ENCODE measurements around the gene GOLPH3L. TPM values are rescaled to one million over a fixed set of nuclear protein-coding genes. Genes with fewer than 3 reads are reported as not detected.
"Not testable (repeated sequence)": the region's sequence is repeated elsewhere in the genome, so short reads cannot be mapped to it uniquely, and the experiment has no call there.

Gene GOLPH3L
- 16.5 TPM for total RNA-seq
- long read RNA-seq, partial matches to known transcripts: 0 of 2 reads
- long read RNA-seq, other reads (novel, unspliced or antisense): 0 of 2 reads

- ATAC-seq: peak; percentile 100
These were observed at the start of gene GOLPH3L for GRCh38 chr1:150696995-150697927. Gene GOLPH3L, minus strand, starts transcription at chr1:150697154. Its CDS starts 2,316 bp downstream, at chr1:150694838.

GRCh38 chr1:150730130-150730721 lies 33.3 kb upstream of the GOLPH3L start:
- no peak for ATAC-seq
- DNase-seq (ENCODE audit: missing footprints): no peak
- intact Hi-C loops (cut with DNase I): no loop called here

More at GRCh38 chr1:150696995-150697927, at the start of gene GOLPH3L:
- intact Hi-C loops (cut with DNase I): loop anchor here (2.0 kb wide), 1 partner anchor 136 kb away; no protein-coding TSS in a partner anchor
- peak; percentile 86 for DNase-seq (ENCODE audit: missing footprints)

DNA sequence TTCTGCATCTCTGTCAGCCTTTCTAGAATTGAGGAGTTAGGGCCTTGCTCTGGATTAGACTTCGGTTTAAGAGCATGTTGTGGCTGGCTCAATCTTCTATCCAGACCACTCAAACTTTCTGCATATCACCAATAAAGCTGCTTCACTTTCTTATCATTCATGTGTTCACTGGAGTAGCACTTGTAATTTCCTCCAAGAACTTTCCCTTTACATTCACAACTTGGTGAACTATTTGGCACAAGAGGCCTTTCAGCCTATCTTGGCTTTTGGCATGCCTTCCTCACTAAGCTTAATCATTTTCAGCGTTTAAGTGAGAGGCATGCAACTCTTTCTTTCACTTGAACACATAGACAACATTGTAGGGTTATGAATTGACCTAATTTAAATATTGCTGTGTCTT lies 27.4 kb upstream of the GOLPH3L start:
- DNase-seq (ENCODE audit: missing footprints) (no peak), ATAC-seq (no peak)
- intact Hi-C loops (cut with DNase I): no loop called here

GRCh38 chr1:150720703-150721102 lies 23.7 kb upstream of the GOLPH3L start, which contains the start of gene HORMAD1:
Gene HORMAD1, minus strand, starts transcription at chr1:150720895. Its CDS starts 1,390 bp downstream, at chr1:150719505.
- intact Hi-C loops (cut with DNase I): no loop called here
- DNase-seq (ENCODE audit: missing footprints) (no peak), ATAC-seq (no peak)

- intact Hi-C loops (cut with DNase I): no loop called here
- no peak for DNase-seq (ENCODE audit: missing footprints)
- no peak for ATAC-seq
These were observed 23.1 kb upstream of the GOLPH3L start for GRCh38 chr1:150720098-150720497.

- intact Hi-C loops (cut with DNase I): no loop called here
- ATAC-seq: no peak
- DNase-seq (ENCODE audit: missing footprints): no peak
These were observed 21.4 kb upstream of the GOLPH3L start for GRCh38 chr1:150718225-150718891.

DNA sequence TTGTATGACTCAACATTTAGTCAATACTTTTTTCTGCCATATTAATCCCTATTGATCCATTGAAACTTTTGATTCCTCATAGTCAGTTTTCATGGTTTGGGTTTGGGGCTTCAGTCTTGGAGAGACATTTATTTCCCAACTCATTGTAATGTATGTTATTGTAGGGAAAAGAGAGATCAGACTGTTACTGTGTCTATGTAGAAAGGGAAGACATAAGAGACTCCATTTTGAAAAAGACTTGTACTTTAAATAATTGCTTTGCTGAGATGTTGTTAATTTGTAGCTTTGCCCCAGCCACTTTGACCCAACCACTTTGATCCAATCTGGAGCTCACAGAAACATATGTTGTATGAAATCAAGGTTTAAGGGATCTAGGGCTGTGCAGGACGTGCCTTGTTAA lies 12.1 kb upstream of the GOLPH3L start:
- DNase-seq (ENCODE audit: missing footprints); ATAC-seq; intact Hi-C loops (cut with DNase I): not testable (repeated sequence)

DNA sequence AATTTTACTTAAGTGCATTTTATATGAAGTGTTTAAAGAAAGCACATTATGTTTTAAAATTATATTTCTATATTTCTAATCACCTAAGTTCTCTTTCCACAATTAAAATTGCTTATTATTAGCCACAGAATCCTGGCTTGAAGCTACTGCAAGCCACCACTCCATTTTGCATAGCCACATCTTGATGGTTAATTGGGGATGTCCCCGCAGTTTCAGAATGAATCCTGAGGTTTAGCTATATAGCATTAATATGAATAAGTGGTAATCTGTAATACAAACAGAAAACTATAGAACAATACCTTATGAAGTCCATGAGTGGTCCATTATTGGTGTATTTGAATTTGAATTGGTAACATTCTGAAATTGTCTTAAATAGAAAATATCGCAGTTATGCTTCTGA lies 11.6 kb upstream of the GOLPH3L start:
- no peak for ATAC-seq
- intact Hi-C loops (cut with DNase I): no loop called here
- DNase-seq (ENCODE audit: missing footprints): no peak

- intact Hi-C loops (cut with DNase I): no loop called here
- ATAC-seq (no peak), DNase-seq (ENCODE audit: missing footprints) (no peak)
These were observed 9.1 kb upstream of the GOLPH3L start for GRCh38 chr1:150706091-150706490.

- ATAC-seq: no peak
- DNase-seq (ENCODE audit: missing footprints): no peak
- intact Hi-C loops (cut with DNase I): no loop called here
These were observed 6.5 kb upstream of the GOLPH3L start for GRCh38 chr1:150703427-150703826.

DNA sequence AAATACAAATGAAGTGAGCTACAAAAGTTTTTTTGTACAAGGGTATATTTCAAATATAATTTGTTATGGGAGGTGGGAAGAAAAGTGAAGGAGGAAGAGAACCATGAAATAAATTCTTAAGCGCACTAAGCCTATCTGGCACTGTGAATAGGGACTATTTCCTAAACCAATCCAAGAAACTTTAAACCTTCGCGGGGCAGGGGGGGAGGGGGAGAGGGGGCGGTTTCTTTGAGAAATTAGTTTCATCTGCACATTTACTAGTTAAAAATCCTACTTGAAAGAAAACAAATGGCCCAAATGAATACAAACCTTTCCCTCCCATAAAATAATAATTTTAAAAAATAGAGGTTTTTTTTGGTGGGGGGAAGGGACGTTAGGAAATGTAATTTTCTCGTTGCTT lies 364 bp downstream of the GOLPH3L start:
- ATAC-seq: no peak
- intact Hi-C loops (cut with DNase I): loop anchor here (2.0 kb wide), 1 partner anchor 136 kb away; no protein-coding TSS in a partner anchor

DNA sequence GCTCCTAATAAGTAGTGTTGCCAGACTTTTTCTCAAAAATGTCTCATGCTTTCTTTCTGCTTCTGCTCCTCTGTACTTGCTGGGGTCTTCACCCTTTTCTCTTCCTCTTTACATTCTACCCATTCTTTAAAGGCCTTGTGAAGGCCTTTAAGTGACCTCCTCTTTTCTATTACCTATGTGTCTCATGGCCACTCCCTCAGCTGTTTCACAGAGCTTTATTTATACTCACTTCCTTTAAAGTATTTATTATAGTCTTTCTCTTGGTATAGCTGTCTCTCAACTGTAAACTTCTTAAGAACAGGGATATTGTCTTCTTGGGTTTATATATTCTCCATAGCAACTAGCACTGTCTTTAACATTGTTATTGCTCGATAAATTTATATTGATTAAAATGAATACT lies 792 bp downstream of the GOLPH3L start:
- ATAC-seq (no peak), DNase-seq (ENCODE audit: missing footprints) (no peak)
- intact Hi-C loops (cut with DNase I): loop anchor here (2.0 kb wide), 1 partner anchor 135 kb away; no protein-coding TSS in a partner anchor

More for the DNA sequence above, 364 bp downstream of the GOLPH3L start:
- DNase-seq (ENCODE audit: missing footprints): no peak

DNA sequence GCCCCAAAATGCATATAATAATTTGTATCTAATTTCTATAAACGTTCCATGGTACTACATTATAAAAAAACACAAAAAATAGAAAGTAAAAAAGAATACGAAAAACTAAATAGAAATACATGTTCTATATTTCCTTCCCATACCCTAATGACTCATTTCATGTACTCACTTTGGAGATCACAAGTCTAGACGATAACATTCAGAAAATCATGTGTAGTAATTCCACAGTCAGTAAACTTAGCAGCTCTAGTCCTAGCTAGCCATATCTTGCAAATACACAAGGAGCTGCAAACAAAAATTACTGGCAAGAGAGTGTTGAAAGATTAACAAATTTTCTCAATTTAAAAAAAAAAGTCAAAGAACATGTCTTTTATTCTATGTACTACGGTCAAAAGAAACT lies 1.4 kb downstream of the GOLPH3L start:
- intact Hi-C loops (cut with DNase I): no loop called here
- DNase-seq (ENCODE audit: missing footprints) (no peak), ATAC-seq (no peak)

DNA sequence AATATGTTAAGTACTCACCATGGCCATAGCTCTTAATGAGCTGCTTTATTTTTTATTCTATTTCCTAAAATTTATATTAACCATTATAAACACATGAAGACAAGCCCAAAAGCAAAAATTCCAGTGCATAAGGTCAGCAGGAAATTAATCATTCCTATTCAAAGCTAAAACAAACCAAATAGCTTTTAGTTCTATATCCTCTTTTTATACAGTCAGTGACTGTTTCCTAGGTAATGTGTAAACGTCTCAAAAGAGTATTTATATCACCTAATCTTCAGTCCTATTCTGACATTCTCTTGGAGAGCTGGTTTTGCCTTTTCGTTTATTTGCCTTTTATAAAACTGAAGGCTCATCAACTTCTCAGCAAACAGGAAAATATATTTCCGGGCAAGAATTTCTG lies 4.2 kb downstream of the GOLPH3L start:
- ATAC-seq: no peak
- intact Hi-C loops (cut with DNase I): no loop called here
- no peak for DNase-seq (ENCODE audit: missing footprints)

DNA sequence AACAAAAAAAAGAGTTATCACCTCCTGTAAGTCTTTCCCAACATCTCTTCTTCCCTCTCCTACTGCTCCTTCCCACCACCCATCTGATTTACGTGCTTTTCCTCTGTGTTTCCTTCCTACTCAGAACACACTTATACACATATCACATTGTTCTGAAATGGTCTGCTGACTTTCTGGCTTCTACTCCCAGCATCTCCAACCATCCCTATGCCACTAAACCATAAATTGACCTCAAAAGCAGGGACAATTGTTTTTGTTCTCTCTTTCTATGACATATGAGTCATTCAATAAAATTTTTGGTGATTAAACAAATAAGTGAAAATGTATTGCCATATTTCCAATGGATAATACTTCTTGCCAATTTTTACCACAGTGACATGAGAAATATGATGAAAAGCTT lies 8.2 kb downstream of the GOLPH3L start:
- DNase-seq (ENCODE audit: missing footprints) (no peak), ATAC-seq (no peak)
- intact Hi-C loops (cut with DNase I): no loop called here

GRCh38 chr1:150686275-150686674 lies 10.7 kb downstream of the GOLPH3L start:
- intact Hi-C loops (cut with DNase I): no loop called here
- no peak for DNase-seq (ENCODE audit: missing footprints)
- no peak for ATAC-seq

DNA sequence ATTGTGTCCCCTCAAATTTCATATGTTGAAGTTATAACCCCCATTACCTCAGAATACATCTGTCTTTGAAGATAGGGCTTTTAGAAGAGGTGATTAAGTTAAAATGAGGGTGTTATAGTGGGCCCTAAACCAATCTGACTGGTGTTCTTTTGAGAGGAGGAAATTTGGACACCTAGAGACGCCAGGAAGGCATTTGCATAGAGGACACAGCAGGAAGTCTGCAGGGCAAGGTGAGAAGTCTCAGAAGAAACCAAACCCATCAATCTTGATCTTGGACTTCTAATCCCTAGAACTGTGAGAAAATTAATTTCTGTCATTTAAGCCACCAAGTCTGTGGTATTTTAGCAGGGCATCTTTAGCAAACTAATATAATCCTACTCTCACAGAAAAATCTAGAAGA lies 13.0 kb downstream of the GOLPH3L start:
- intact Hi-C loops (cut with DNase I): no loop called here
- DNase-seq (ENCODE audit: missing footprints) (no peak), ATAC-seq (no peak)

GRCh38 chr1:150678988-150679387 lies 18.0 kb downstream of the GOLPH3L start:
- intact Hi-C loops (cut with DNase I): no loop called here
- DNase-seq (ENCODE audit: missing footprints): no peak
- no peak for ATAC-seq

GRCh38 chr1:150674881-150675280 lies 22.1 kb downstream of the GOLPH3L start:
- ATAC-seq (no peak), DNase-seq (ENCODE audit: missing footprints) (no peak)
- intact Hi-C loops (cut with DNase I): no loop called here

Measured in Right ventricle myocardium inferior (tissue), 1 donor.